ENCODE measurements around the gene SERGEF.

SERGEF gene

GRCh38 chr11:17846852-17847453 is 165.9 kb downstream of the SERGEF start:
- no peak overlapping the region for H3K4me3 ChIP-seq (ENCODE audit: low read depth, low read length)
- peak; percentile 24 for TF ChIP-seq CTCF (IDR thresholded peaks at IDR 0.05; ENCODE audit: low read depth, low read length, missing control alignments)
- DNase-seq (ENCODE audit: low read depth) = peak; percentile 21

- no peak overlapping the region for H3K4me3 ChIP-seq (ENCODE audit: low read depth, low read length)
- no peak for TF ChIP-seq CTCF (IDR thresholded peaks at IDR 0.05; ENCODE audit: low read depth, low read length, missing control alignments)
- DNase-seq (ENCODE audit: low read depth) = no peak
These were observed 167.4 kb downstream of the SERGEF start for GRCh38 chr11:17845431-17845881.

- DNase-seq (ENCODE audit: low read depth) = no peak
- no peak for TF ChIP-seq CTCF (IDR thresholded peaks at IDR 0.05; ENCODE audit: low read depth, low read length, missing control alignments)
- H3K4me3 ChIP-seq (ENCODE audit: low read depth, low read length) = no peak overlapping the region
These were observed 172.7 kb downstream of the SERGEF start for GRCh38 chr11:17840101-17840548.

GRCh38 chr11:17839450-17839849 is 173.4 kb downstream of the SERGEF start:
- DNase-seq (ENCODE audit: low read depth) = no peak
- no peak for TF ChIP-seq CTCF (IDR thresholded peaks at IDR 0.05; ENCODE audit: low read depth, low read length, missing control alignments)
- H3K4me3 ChIP-seq (ENCODE audit: low read depth, low read length) = no peak overlapping the region

- no peak for DNase-seq (ENCODE audit: low read depth)
- no peak for TF ChIP-seq CTCF (IDR thresholded peaks at IDR 0.05; ENCODE audit: low read depth, low read length, missing control alignments)
- no peak overlapping the region for H3K4me3 ChIP-seq (ENCODE audit: low read depth, low read length)
These were observed 174.7 kb downstream of the SERGEF start for GRCh38 chr11:17838102-17838501.

GRCh38 chr11:17831883-17832282 is 181.0 kb downstream of the SERGEF start:
- DNase-seq (ENCODE audit: low read depth) = no peak
- no peak overlapping the region for H3K4me3 ChIP-seq (ENCODE audit: low read depth, low read length)
- TF ChIP-seq CTCF (IDR thresholded peaks at IDR 0.05; ENCODE audit: low read depth, low read length, missing control alignments) = no peak

- DNase-seq (ENCODE audit: low read depth) = no peak
- no peak overlapping the region for H3K4me3 ChIP-seq (ENCODE audit: low read depth, low read length)
- TF ChIP-seq CTCF (IDR thresholded peaks at IDR 0.05; ENCODE audit: low read depth, low read length, missing control alignments) = no peak
These were observed 181.6 kb downstream of the SERGEF start for GRCh38 chr11:17831228-17831627.

All from GM12864 (cell line).